CD14-positive monocyte (primary cell): Measurements from ENCODE around the gene RTN4R. TPM values are rescaled to one million over a fixed set of nuclear protein-coding genes. Genes with fewer than 3 reads are reported as not detected.
A peak's percentile ranks its signal among the peaks of the same experiment; 100 is the strongest.

Experiments used
- DNase-seq, 3 donors: peaks; one replicate each; pipeline ENCODE4 v3.0.0-alpha.2; 2011 to 2022
- H2AFZ ChIP-seq: 2 replicates; pipeline ENCODE4 v1.6.0; 2012; ENCODE audit warnings: mild to moderate bottlenecking, low read depth, low read length, inconsistent platforms; ENCODE audit not compliant: insufficient read depth, poor library complexity, severe bottlenecking
- H3K27ac ChIP-seq, 2 donors: 1 replicate in 1 of 2; 2 replicates in 1 of 2; pipeline ENCODE4 v1.5.1; 2012 to 2013; ENCODE audit warnings: low read length in 2 of 2, control low read depth in 1 of 2, inconsistent platforms in 1 of 2, low read depth in 1 of 2, mild to moderate bottlenecking in 1 of 2
- H3K27me3 ChIP-seq, 2 donors: one replicate each; pipeline versions ENCODE4 v1.6.0 to v1.6.1; 2011 to 2013; ENCODE audit warnings: low read length in 2 of 2; ENCODE audit not compliant: control insufficient read depth in 2 of 2, insufficient read depth in 2 of 2
- H3K36me3 ChIP-seq, 2 donors: replicated peaks in 1 of 2; 1 replicate in 1 of 2; 2 replicates in 1 of 2; pipeline versions ENCODE4 v1.5.1 to v1.6.1; 2012 to 2013; ENCODE audit warnings: low read length in 2 of 2, control low read depth in 1 of 2, inconsistent platforms in 1 of 2, mild to moderate bottlenecking in 1 of 2; ENCODE audit not compliant: insufficient read depth in 2 of 2, control insufficient read depth in 1 of 2
- H3K4me1 ChIP-seq, 2 donors: 1 replicate in 1 of 2; 2 replicates in 1 of 2; pipeline versions ENCODE4 v1.5.1 to v1.6.1; 2012 to 2013; ENCODE audit warnings: low read length in 2 of 2, control low read depth in 1 of 2, inconsistent platforms in 1 of 2, mild to moderate bottlenecking in 1 of 2, moderate library complexity in 1 of 2; ENCODE audit not compliant: insufficient read depth in 2 of 2, control insufficient read depth in 1 of 2
- H3K4me2 ChIP-seq: replicated peaks from 2 replicates; pipeline ENCODE3; 2012; ENCODE audit warnings: low read length, moderate library complexity, mild to moderate bottlenecking; ENCODE audit not compliant: poor library complexity, severe bottlenecking; ENCODE audit errors: extremely low read depth
- H3K4me3 ChIP-seq, 3 experiments: fragments of 200-600 bp in 1 of 3; sonication (generic) in 1 of 3; replicated peaks in 1 of 3; 1 replicate in 2 of 3; 2 replicates in 1 of 3; pipeline ENCODE4 v1.5.1; 2011 to 2013; ENCODE audit warnings: low read length in 3 of 3, mild to moderate bottlenecking in 3 of 3, control low read depth in 2 of 3, low read depth in 2 of 3, inconsistent platforms in 1 of 3, moderate library complexity in 1 of 3
- H3K79me2 ChIP-seq: 2 replicates; pipeline ENCODE4 v1.6.0; 2012; ENCODE audit warnings: mild to moderate bottlenecking, control low read depth, inconsistent platforms, low read length, moderate library complexity; ENCODE audit not compliant: insufficient read depth
- H3K9ac ChIP-seq: 2 replicates; pipeline ENCODE4 v1.6.0; 2017; ENCODE audit warnings: low read length, mild to moderate bottlenecking; ENCODE audit not compliant: insufficient read depth, poor library complexity, severe bottlenecking
- H3K9me3 ChIP-seq, 2 donors: replicated peaks in 1 of 2; 1 replicate in 1 of 2; 2 replicates in 1 of 2; pipeline versions ENCODE4 v1.5.1 to v1.6.1; 2012 to 2013; ENCODE audit warnings: low read length in 2 of 2, control low read depth in 1 of 2; ENCODE audit not compliant: control insufficient read depth in 1 of 2, insufficient read depth in 1 of 2
- H4K20me1 ChIP-seq: 2 replicates; pipeline ENCODE4 v1.6.0; 2012; ENCODE audit warnings: mild to moderate bottlenecking, low read length, control low read depth, moderate library complexity; ENCODE audit not compliant: insufficient read depth
- H3K27ac Mint-ChIP-seq, 7 donors: one replicate each; pipeline ENCODE4 v1.8.0; 2020; ENCODE audit warnings: mild to moderate bottlenecking in 7 of 7, mixed read lengths in 7 of 7, moderate library complexity in 6 of 7, inconsistent platforms in 2 of 7
- H3K27me3 Mint-ChIP-seq, 3 donors: one replicate each; pipeline ENCODE4 v1.8.0; 2021 to 2022; ENCODE audit warnings: low read depth in 3 of 3, mild to moderate bottlenecking in 3 of 3, mixed read lengths in 3 of 3, moderate library complexity in 3 of 3, inconsistent platforms in 1 of 3
- H3K36me3 Mint-ChIP-seq, 2 donors: one replicate each; pipeline ENCODE4 v1.8.0; 2020; ENCODE audit warnings: mixed read lengths in 2 of 2, inconsistent platforms in 1 of 2, mild to moderate bottlenecking in 1 of 2
- H3K4me1 Mint-ChIP-seq: one replicate; pipeline ENCODE4 v1.8.0; 2020; ENCODE audit warnings: mild to moderate bottlenecking, mixed read lengths
- H3K4me3 Mint-ChIP-seq, 2 donors: one replicate each; pipeline ENCODE4 v1.8.0; 2020; ENCODE audit warnings: mild to moderate bottlenecking in 2 of 2, mixed read lengths in 2 of 2, moderate library complexity in 1 of 2
- H3K9me3 Mint-ChIP-seq, 7 donors: one replicate each; pipeline ENCODE4 v1.8.0; 2020 to 2022; ENCODE audit warnings: mixed read lengths in 7 of 7, mild to moderate bottlenecking in 6 of 7, moderate library complexity in 6 of 7, inconsistent platforms in 2 of 7
- CTCF ChIP-seq: fragments of 200-600 bp; IDR thresholded peaks from one replicate; pipeline ENCODE4 v1.8.0; 2022; ENCODE audit warnings: antibody characterized with exemption, mild to moderate bottlenecking
- WGBS: methylation state at CpG from one replicate; pipeline ENCODE4 v1.1.5; 2013; ENCODE audit warnings: missing lambda C conversion rate; ENCODE audit not compliant: insufficient coverage; 5-methylcytosine and 5-hydroxymethylcytosine counted together
- intact Hi-C, 2 donors: fragments of 100-400 bp; cut with micrococcal nuclease; formaldehyde crosslinking; loops; one replicate each; pipeline versions ENCODE4 v1.15.0 to v1.15.1; 2023
- polyA plus RNA-seq, 3 donors: library from polyadenylated mRNA; depleted of rRNA in 1 of 3; unstranded in 2 of 3; stranded (reverse) in 1 of 3; fragments of 300-500 nt in 2 of 3; fragments of >200 nt in 1 of 3; fragmentation: Illumina TruSeq in 2 of 3; gene quantifications; 1 replicate in 2 of 3; 2 replicates in 1 of 3; pipeline ENCODE4 v1.2.3, GENCODE V29; 2012 to 2021

RTN4R gene
- polyA plus RNA-seq, 3 donors: not detected

- no peak overlapping the region for H3K9ac ChIP-seq
- no peaks in the 10 kb centered on the region for H3K9me3 Mint-ChIP-seq
- no peaks in the 10 kb centered on the region for H3K9me3 ChIP-seq
- H3K4me3 Mint-ChIP-seq: no peak overlapping the region
- peaks cover 0 to 1% (median 0%) of the 10 kb centered on the region in 3 donors for H3K27me3 Mint-ChIP-seq
- intact Hi-C loops: no loop called here
- H3K27ac Mint-ChIP-seq: peak overlapping the region in 1 of 7 donors; percentile 76
- H3K27me3 ChIP-seq: no peaks in the 10 kb centered on the region
- no peak for DNase-seq
- no peak overlapping the region for H2AFZ ChIP-seq
- H3K4me3 ChIP-seq: no peak overlapping the region
- H3K4me2 ChIP-seq: no peak overlapping the region
- 90% methylated on average over 10 of the region's 18 CpGs for WGBS
- H3K79me2 ChIP-seq: no peaks in the 10 kb centered on the region
- H3K4me1 Mint-ChIP-seq: peaks cover 11% of the 10 kb centered on the region
- H3K36me3 ChIP-seq: no peaks in the 10 kb centered on the region
- H4K20me1 ChIP-seq: no peaks in the 10 kb centered on the region
- no peak overlapping the region for H3K27ac ChIP-seq
- no peaks in the 10 kb centered on the region for H3K4me1 ChIP-seq
- no peaks in the 10 kb centered on the region for H3K36me3 Mint-ChIP-seq
- TF ChIP-seq CTCF: peak; percentile 47
These were observed 9.4 kb downstream of the RTN4R start for GRCh38 chr22:20258584-20259326.

- TF ChIP-seq CTCF: no peak
- no peak overlapping the region for H3K4me3 Mint-ChIP-seq
- Histone ChIP-seq H3K4me2 (no peak overlapping the region), H3K27ac (no peak overlapping the region), H3K4me3 (no peak overlapping the region), H3K9me3 (no peaks in the 10 kb centered on the region), H4K20me1 (no peaks in the 10 kb centered on the region), H3K79me2 (no peaks in the 10 kb centered on the region), H3K4me1 (no peaks in the 10 kb centered on the region), H3K36me3 (no peaks in the 10 kb centered on the region), H3K27me3 (no peaks in the 10 kb centered on the region), H2AFZ (no peak overlapping the region), H3K9ac (no peak overlapping the region)
- H3K27ac Mint-ChIP-seq: no peak overlapping the region
- 94% methylated on average over 4 of the region's 4 CpGs for WGBS
- intact Hi-C loops: no loop called here
- H3K4me1 Mint-ChIP-seq: peaks cover 11% of the 10 kb centered on the region
- DNase-seq: no peak
- no peaks in the 10 kb centered on the region for H3K36me3 Mint-ChIP-seq
- H3K27me3 Mint-ChIP-seq: peaks cover 0 to 1% (median 0%) of the 10 kb centered on the region in 3 donors
- H3K9me3 Mint-ChIP-seq: no peaks in the 10 kb centered on the region
These were observed 10.2 kb downstream of the RTN4R start for GRCh38 chr22:20258021-20258299.
